Ovary (tissue), 9 donors: ENCODE data around the gene SRC. TPM values are rescaled to one million over a fixed set of nuclear protein-coding genes. Genes with fewer than 3 reads are reported as not detected.

Source experiments
- DNase-seq, 5 donors: peaks; one replicate each; pipeline ENCODE4 v3.0.0-alpha.2; 2019 to 2020
- H3K27ac ChIP-seq, 2 donors: fragments of 200-600 bp; one replicate each; pipeline versions ENCODE4 v1.5.1 to v1.8.0; 2019 to 2022
- H3K27me3 ChIP-seq: fragments of 200-600 bp; one replicate; pipeline ENCODE4 v1.8.0; 2022
- H3K36me3 ChIP-seq: fragments of 200-600 bp; sonication (generic); one replicate; pipeline ENCODE4 v1.5.1; 2019
- H3K4me1 ChIP-seq: one replicate; pipeline ENCODE4 v1.8.1; 2013; ENCODE audit warnings: mild to moderate bottlenecking, moderate library complexity; ENCODE audit not compliant: insufficient read depth
- H3K4me3 ChIP-seq: fragments of 200-600 bp; sonication (generic); one replicate; pipeline ENCODE4 v1.5.1; 2017
- H3K9me3 ChIP-seq, 2 donors: fragments of 200-600 bp in 1 of 2; sonication (generic) in 1 of 2; one replicate each; pipeline versions ENCODE4 v1.5.1 to v1.8.1; 2013 to 2019; ENCODE audit warnings: mild to moderate bottlenecking in 1 of 2, moderate library complexity in 1 of 2
- CTCF ChIP-seq, 3 donors: fragments of 450-650 bp in 2 of 3; fragments of 200-600 bp in 1 of 3; IDR thresholded peaks; one replicate each; pipeline versions ENCODE4 v1.5.1 to v1.8.0; 2016 to 2022; ENCODE audit warnings: antibody characterized with exemption in 3 of 3, mild to moderate bottlenecking in 1 of 3
- EP300 ChIP-seq: sonication (generic); formaldehyde crosslinking; IDR thresholded peaks from one replicate; pipeline ENCODE4 v1.6.1; 2017; ENCODE audit warnings: antibody characterized with exemption
- POLR2A ChIP-seq: fragments of 450-650 bp; IDR thresholded peaks from one replicate; pipeline ENCODE4 v1.6.1; 2017; ENCODE audit warnings: antibody characterized with exemption, mild to moderate bottlenecking, moderate library complexity
- WGBS, 3 donors: extraction: QIAGEN DNeasy Blood & Tissue Kit in 1 of 3; methylation state at CpG; one replicate each; pipeline versions ENCODE4 v1.1.5 to v1.1.7; 2013 to 2017; 5-methylcytosine and 5-hydroxymethylcytosine counted together
- intact Hi-C, 4 donors: fragments of 100-400 bp; cut with DNase I; formaldehyde crosslinking; loops; one replicate each; pipeline versions ENCODE4 v1.11.0 to v1.15.1; 2022 to 2023
- polyA plus RNA-seq, 2 donors: library from polyadenylated mRNA; stranded (reverse); fragments of 200-250 nt in 1 of 2; fragments of 350-450 nt in 1 of 2; fragmentation: Illumina TruSeq in 1 of 2; extraction: RNeasy Lipid Tissue Mini Kit (QIAGEN cat#74804) in 1 of 2; gene quantifications; one replicate each; pipeline ENCODE4 v1.2.3, GENCODE V29; 2013 to 2014
- total RNA-seq, 7 donors: library from RNA; depleted of rRNA in 2 of 7; stranded (reverse); fragments of >200 nt in 2 of 7; fragmentation: NEBNext Ultra II Directional in 3 of 7; extraction: Animal tissue kit (Norgen Biotek cat#: 25700) in 3 of 7; gene quantifications; one replicate each; pipeline versions ENCODE4 v1.1.0 to v1.2.4, GENCODE V29; 2016 to 2023
- donor health status: DM: no; HTN: no; CAD: no; lungs with moderate emphysema.
- donor health status: DM: no; HTN: no; CAD: no.
- donor health status: Bipolar disorder and iron deficiency.
- donor health status: DM: yes; HTN: yes; CAD: no.
- donor health status: DM: no; HTN: no; CAD: no.
- donor health status: DM: yes; HTN: yes; CAD: no.

The SRC gene
- total and polyA plus RNA-seq, 9 donors = 17.0 to 72.7 (median 34.7) TPM

- Histone ChIP-seq H3K9me3 (no peaks in the 10 kb centered on the region), H3K27ac (no peak overlapping the region), H3K4me3 (no peak overlapping the region), H3K4me1 (peaks cover 3% of the 10 kb centered on the region), H3K27me3 (no peaks in the 10 kb centered on the region), H3K36me3 (no peaks in the 10 kb centered on the region)
- intact Hi-C loops = loop anchor here in 1 of 4 donors (5.0 to 10.0 kb wide), 2 partner anchors 126 to 207 kb away; partner anchors contain the start of genes BLCAP and NNAT
- DNase-seq = no peak
- TF ChIP-seq CTCF (IDR thresholded peaks at IDR 0.05) = no peak
- TF ChIP-seq EP300 = no peak
- TF ChIP-seq POLR2A = no peak
- 67 to 72% (median 67%) methylated on average over 15 of the region's 15 CpGs for WGBS, 3 donors
Measured at GRCh38 chr20:37398750-37399621, 53.0 kb downstream of the SRC start.

GRCh38 chr20:37401282-37401929 is 55.5 kb downstream of the SRC start:
- H3K4me3 ChIP-seq = no peak overlapping the region
- no peaks in the 10 kb centered on the region for H3K27me3 ChIP-seq
- no peaks in the 10 kb centered on the region for H3K36me3 ChIP-seq
- TF ChIP-seq CTCF (IDR thresholded peaks at IDR 0.05) (no peak), EP300 (no peak), POLR2A (no peak)
- H3K4me1 ChIP-seq = peaks cover under 1% of the 10 kb centered on the region
- 89 to 91% (median 90%) methylated on average over 9 of the region's 9 CpGs for WGBS, 3 donors
- intact Hi-C loops = loop anchor here in 1 of 4 donors (10.0 kb wide), 1 partner anchor 123 kb away; the partner anchor contains the start of genes BLCAP and NNAT
- no peak overlapping the region for H3K27ac ChIP-seq
- no peaks in the 10 kb centered on the region for H3K9me3 ChIP-seq
- DNase-seq = no peak

GRCh38 chr20:37401930-37402675 is 56.2 kb downstream of the SRC start:
- no peaks in the 10 kb centered on the region for H3K9me3 ChIP-seq
- WGBS, 3 donors = 79 to 83% (median 80%) methylated on average over 30 of the region's 30 CpGs
- no peaks in the 10 kb centered on the region for H3K36me3 ChIP-seq
- TF ChIP-seq EP300 (no peak), CTCF (IDR thresholded peaks at IDR 0.05) (no peak), POLR2A (no peak)
- DNase-seq = no peak
- H3K27me3 ChIP-seq = no peaks in the 10 kb centered on the region
- H3K4me1 ChIP-seq = peaks cover 1% of the 10 kb centered on the region
- no peak overlapping the region for H3K4me3 ChIP-seq
- intact Hi-C loops = loop anchor here in 1 of 4 donors (10.0 kb wide), 1 partner anchor 123 kb away; the partner anchor contains the start of genes BLCAP and NNAT
- no peak overlapping the region for H3K27ac ChIP-seq
